ENCODE results near the gene STON2.

Gene STON2

DNA sequence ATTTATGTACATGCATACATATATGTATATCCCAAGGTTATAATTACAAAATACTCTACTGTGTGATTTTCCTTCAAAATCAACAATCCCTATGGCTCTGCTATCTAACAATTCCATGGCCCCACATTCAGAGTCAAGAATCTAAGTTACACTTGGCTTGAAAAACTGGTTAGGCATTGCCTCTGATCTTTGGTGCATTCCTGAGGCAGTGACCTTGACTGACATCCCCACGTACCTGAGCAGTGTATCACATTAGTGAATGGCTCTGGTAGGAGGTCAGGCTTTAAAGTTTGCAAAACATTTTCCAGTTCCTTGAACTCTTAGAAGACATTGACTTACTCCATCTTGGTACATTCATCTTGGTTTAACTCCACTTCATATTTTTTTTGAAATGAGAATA lies 8.5 kb upstream of the STON2 start:
- DNase-seq (ENCODE audit: low spot score): no peak
- in situ Hi-C loops (cut with MboI; ENCODE audit: low sequenced_read_pairs, unreplicated experiment): no loop called here
- TF ChIP-seq, protein P1, sequence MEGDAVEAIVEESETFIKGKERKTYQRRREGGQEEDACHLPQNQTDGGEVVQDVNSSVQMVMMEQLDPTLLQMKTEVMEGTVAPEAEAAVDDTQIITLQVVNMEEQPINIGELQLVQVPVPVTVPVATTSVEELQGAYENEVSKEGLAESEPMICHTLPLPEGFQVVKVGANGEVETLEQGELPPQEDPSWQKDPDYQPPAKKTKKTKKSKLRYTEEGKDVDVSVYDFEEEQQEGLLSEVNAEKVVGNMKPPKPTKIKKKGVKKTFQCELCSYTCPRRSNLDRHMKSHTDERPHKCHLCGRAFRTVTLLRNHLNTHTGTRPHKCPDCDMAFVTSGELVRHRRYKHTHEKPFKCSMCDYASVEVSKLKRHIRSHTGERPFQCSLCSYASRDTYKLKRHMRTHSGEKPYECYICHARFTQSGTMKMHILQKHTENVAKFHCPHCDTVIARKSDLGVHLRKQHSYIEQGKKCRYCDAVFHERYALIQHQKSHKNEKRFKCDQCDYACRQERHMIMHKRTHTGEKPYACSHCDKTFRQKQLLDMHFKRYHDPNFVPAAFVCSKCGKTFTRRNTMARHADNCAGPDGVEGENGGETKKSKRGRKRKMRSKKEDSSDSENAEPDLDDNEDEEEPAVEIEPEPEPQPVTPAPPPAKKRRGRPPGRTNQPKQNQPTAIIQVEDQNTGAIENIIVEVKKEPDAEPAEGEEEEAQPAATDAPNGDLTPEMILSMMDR (IDR thresholded peaks at IDR 0.05; ENCODE audit: borderline replicate concordance, control extremely low read depth, extremely low read depth, insufficient read depth, missing control alignments): no peak

DNA sequence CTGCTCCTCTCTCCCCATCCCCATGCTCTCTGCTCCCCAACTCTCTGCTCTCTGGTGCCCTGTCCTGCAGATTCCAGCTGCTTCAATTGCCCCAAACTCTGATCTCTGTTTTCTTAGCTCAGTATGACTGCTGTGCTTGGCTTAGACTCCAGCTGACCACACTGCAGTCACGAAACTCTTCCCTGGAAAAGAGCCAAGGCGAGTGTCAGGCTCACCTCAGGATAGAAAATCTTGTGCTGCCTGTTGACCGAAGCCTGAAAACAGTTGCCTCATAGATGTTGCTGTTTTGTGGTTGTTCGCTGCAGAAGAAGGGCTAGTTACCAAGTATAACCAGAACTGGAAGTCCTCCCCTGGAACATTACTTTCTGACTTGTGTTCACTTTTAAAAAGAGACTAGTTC lies 6.7 kb upstream of the STON2 start:
- TF ChIP-seq, protein P1 (IDR thresholded peaks at IDR 0.05; ENCODE audit: borderline replicate concordance, control extremely low read depth, extremely low read depth, insufficient read depth, missing control alignments): no peak
- no peak for DNase-seq (ENCODE audit: low spot score)
- in situ Hi-C loops (cut with MboI; ENCODE audit: low sequenced_read_pairs, unreplicated experiment): no loop called here

DNA sequence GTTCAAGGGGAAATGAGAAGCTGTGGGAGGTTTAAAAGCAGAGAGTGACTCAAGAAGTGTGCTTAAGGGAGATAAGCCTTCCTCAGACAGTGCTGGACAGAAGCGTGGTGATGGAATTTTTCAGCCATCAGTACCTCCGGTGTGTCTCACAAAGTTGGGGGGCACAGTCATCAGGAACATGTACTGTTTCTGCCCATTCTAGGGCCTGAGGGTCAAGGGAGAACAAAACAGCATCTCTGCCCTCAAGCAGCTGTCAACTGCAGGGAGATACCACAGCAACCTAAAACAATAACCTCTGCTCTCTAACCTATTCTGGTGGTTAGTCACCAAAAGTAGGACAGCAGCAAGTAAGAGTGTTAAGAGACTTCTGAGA lies 2.0 kb upstream of the STON2 start:
- TF ChIP-seq, protein P1 (IDR thresholded peaks at IDR 0.05; ENCODE audit: borderline replicate concordance, control extremely low read depth, extremely low read depth, insufficient read depth, missing control alignments): no peak
- no peak for DNase-seq (ENCODE audit: low spot score)
- in situ Hi-C loops (cut with MboI; ENCODE audit: low sequenced_read_pairs, unreplicated experiment): no loop called here

DNA sequence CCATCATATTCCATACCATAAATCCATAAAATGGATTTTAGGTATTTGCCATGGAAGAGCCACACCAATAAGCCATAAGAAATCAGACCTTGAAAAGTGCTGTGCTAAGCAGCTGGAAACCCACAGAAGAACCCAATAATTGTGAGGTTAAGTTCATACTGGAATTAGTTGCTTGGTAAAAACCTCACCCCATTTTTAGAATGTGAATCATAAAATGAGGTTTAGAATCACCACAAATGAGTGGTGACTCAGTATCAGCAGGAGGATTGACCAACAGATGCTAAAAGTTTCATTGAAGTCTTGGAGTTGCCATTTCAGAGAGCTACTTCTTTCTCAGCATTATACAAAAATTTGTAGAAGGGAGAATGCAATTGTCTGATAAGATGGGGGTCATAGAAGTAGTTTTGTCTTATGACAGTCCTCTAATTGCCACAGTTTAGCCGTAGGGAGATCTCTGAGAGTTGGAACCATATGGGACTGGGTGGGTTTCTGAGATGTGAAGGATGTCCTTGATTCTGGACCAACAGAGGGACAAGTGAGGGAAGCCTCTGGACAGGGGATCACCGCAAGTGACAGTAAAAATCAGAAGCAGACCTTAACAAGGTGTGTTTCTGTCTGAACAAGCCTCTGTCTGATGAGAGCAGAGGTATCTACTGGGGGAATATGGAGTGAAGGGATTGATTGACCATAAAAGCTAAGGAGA lies 1.4 kb upstream of the STON2 start:
- in situ Hi-C loops (cut with MboI; ENCODE audit: low sequenced_read_pairs, unreplicated experiment): no loop called here
- DNase-seq (ENCODE audit: low spot score): no peak
- TF ChIP-seq, protein P1 (IDR thresholded peaks at IDR 0.05; ENCODE audit: borderline replicate concordance, control extremely low read depth, extremely low read depth, insufficient read depth, missing control alignments): no peak

DNA sequence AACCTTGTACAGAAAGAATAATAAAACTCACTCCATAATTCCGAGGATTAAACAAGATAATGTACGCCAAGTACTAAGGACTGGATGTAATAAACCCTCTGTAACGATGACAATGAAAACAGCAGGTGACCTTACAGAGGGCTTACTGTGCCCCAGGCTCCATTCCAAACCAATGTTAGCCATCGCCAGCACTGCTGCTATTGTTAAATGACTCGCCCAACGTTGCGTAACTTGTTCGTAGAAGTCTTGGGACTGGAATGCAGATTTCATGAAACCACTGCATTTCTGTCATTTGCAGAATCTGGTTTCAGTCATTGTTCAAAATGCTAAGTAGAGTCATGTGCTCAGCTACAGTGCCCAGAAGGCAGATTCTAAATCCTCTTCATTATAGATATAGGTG lies 728 bp upstream of the STON2 start:
- DNase-seq (ENCODE audit: low spot score): no peak
- TF ChIP-seq, protein P1 (IDR thresholded peaks at IDR 0.05; ENCODE audit: borderline replicate concordance, control extremely low read depth, extremely low read depth, insufficient read depth, missing control alignments): no peak

DNA sequence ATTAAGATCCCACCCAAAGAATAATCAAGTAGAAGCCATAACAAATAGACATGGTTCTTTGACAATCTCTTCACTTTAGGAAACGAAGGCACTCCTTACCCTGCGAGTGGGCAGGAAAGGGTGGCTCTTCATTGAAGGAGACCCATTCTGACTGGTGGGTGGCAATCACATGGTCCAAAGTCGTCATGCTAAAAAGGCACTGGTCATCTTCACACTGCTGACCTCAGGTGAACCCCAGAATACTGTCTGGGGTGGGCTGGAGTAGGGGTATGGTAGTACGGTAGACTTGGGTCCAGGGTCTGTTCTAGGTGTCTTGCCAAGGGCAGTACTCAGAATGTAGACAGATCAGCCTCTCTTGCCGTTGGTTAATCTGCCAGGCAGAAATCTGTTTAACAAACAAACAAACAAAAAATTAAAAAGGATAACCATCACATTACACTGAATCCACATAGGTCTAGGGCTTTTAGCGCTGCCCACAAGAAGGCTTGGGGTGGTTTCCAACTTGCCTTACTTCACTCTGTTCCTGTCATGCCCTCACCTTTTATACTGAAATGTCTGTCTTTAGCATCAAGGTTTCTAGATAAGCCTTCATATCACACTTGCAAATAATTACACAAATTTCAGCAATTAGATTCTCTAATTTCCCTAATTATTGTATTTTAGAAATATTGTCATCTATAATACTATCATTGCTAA lies 1.8 kb downstream of the STON2 start:
- no peak for DNase-seq (ENCODE audit: low spot score)
- in situ Hi-C loops (cut with MboI; ENCODE audit: low sequenced_read_pairs, unreplicated experiment): no loop called here
- TF ChIP-seq, protein P1 (IDR thresholded peaks at IDR 0.05; ENCODE audit: borderline replicate concordance, control extremely low read depth, extremely low read depth, insufficient read depth, missing control alignments): no peak

More for the DNA sequence above, 728 bp upstream of the STON2 start:
- in situ Hi-C loops (cut with MboI; ENCODE audit: low sequenced_read_pairs, unreplicated experiment): no loop called here

Data from GM13976 (cell line).